ENCODE data around the gene HBZ.
"Not testable (repeated sequence)": the region's sequence is repeated elsewhere in the genome, so short reads cannot be mapped to it uniquely, and the experiment has no call there.

Gene HBZ

GRCh38 chr16:133716-134115 is 18.7 kb upstream of the HBZ start:
- DNase-seq (ENCODE audit: low read depth in 2 of 2) = no peak

- no peak for DNase-seq (ENCODE audit: low read depth in 2 of 2)
Measured at GRCh38 chr16:138049-138417, 14.4 kb upstream of the HBZ start.

GRCh38 chr16:140175-140857 is 12.1 kb upstream of the HBZ start:
- no peak for DNase-seq (ENCODE audit: low read depth in 2 of 2)

- DNase-seq (ENCODE audit: low read depth in 2 of 2) = no peak
Measured at GRCh38 chr16:142405-142967, 10.0 kb upstream of the HBZ start.

GRCh38 chr16:143047-143446 is 9.4 kb upstream of the HBZ start:
- DNase-seq (ENCODE audit: low read depth in 2 of 2) = no peak

GRCh38 chr16:143456-143855 is 9.0 kb upstream of the HBZ start:
- DNase-seq (ENCODE audit: low read depth in 2 of 2) = no peak

- DNase-seq (ENCODE audit: low read depth in 2 of 2) = no peak
Measured at GRCh38 chr16:144797-145252, 7.6 kb upstream of the HBZ start.

- no peak for DNase-seq (ENCODE audit: low read depth in 2 of 2)
Measured at GRCh38 chr16:146646-147045, 5.8 kb upstream of the HBZ start.

GRCh38 chr16:149024-149660 is 3.3 kb upstream of the HBZ start:
- DNase-seq (ENCODE audit: low read depth in 2 of 2) = no peak

GRCh38 chr16:153129-153521 is 681 bp downstream of the HBZ start:
- not testable (repeated sequence) for DNase-seq (ENCODE audit: low read depth in 2 of 2)

- not testable (repeated sequence) for DNase-seq (ENCODE audit: low read depth in 2 of 2)
Measured at GRCh38 chr16:153550-154216, 1.2 kb downstream of the HBZ start.

- no peak for DNase-seq (ENCODE audit: low read depth in 2 of 2)
Measured at GRCh38 chr16:154217-155030, 2.0 kb downstream of the HBZ start.

- no peak for DNase-seq (ENCODE audit: low read depth in 2 of 2)
Measured at GRCh38 chr16:155031-155398, 2.6 kb downstream of the HBZ start.

- no peak for DNase-seq (ENCODE audit: low read depth in 2 of 2)
Measured at GRCh38 chr16:159136-159849, 6.8 kb downstream of the HBZ start.

- not testable (repeated sequence) for DNase-seq (ENCODE audit: low read depth in 2 of 2)
Measured at GRCh38 chr16:160242-160641, 7.8 kb downstream of the HBZ start.

- no peak for DNase-seq (ENCODE audit: low read depth in 2 of 2)
Measured at GRCh38 chr16:160691-161190, 8.3 kb downstream of the HBZ start.

GRCh38 chr16:162271-162991 is 10.0 kb downstream of the HBZ start:
- DNase-seq (ENCODE audit: low read depth in 2 of 2) = no peak

- DNase-seq (ENCODE audit: low read depth in 2 of 2) = not testable (repeated sequence)
Measured at GRCh38 chr16:163139-163538, 10.7 kb downstream of the HBZ start.

GRCh38 chr16:163696-164095 is 11.3 kb downstream of the HBZ start:
- not testable (repeated sequence) for DNase-seq (ENCODE audit: low read depth in 2 of 2)

GRCh38 chr16:164134-164823 is 11.8 kb downstream of the HBZ start:
- not testable (repeated sequence) for DNase-seq (ENCODE audit: low read depth in 2 of 2)
